ENCODE data around the gene PXDC1.

The PXDC1 gene

DNA sequence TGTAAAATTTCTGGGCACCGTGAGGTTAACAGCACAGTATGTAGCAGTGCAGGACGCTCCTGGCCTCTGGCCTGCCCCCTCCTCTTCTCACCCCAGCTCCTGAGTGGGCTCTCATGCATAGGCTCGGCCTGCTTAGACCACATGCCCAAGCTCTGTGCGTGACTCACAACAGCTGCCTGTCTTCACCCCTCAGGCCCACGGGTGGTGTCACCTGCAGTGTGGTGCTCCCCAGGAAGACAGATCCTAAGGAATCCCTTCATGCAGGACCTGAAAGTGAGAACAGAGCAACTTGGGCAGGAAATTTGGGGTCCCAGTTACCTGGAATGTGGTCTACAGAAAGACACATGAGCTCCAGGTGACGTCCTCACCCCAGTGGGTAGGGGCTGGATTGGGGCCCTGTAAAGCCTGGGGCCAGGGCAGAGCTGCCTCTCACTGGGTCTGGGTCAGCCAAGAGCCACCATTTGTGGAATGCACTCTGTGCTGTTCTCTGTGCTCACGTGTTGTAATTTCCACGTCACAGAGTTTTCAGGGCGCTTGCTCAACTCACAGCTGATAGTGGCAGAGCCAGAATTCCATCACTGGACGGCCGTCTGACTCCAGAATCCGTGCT lies 37.0 kb upstream of the PXDC1 start:
- peak in 1 of 2 donors; percentile 77 for DNase-seq (ENCODE audit: low read depth in 2 of 2)
- no peak overlapping the region for H3K4me3 ChIP-seq (replicated peaks in 1 of 2; ENCODE audit: low read depth in 2 of 2, low read length in 2 of 2)
- TF ChIP-seq, protein P1, sequence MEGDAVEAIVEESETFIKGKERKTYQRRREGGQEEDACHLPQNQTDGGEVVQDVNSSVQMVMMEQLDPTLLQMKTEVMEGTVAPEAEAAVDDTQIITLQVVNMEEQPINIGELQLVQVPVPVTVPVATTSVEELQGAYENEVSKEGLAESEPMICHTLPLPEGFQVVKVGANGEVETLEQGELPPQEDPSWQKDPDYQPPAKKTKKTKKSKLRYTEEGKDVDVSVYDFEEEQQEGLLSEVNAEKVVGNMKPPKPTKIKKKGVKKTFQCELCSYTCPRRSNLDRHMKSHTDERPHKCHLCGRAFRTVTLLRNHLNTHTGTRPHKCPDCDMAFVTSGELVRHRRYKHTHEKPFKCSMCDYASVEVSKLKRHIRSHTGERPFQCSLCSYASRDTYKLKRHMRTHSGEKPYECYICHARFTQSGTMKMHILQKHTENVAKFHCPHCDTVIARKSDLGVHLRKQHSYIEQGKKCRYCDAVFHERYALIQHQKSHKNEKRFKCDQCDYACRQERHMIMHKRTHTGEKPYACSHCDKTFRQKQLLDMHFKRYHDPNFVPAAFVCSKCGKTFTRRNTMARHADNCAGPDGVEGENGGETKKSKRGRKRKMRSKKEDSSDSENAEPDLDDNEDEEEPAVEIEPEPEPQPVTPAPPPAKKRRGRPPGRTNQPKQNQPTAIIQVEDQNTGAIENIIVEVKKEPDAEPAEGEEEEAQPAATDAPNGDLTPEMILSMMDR (IDR thresholded peaks at IDR 0.05; ENCODE audit: low read depth, low read length), result no peak

DNA sequence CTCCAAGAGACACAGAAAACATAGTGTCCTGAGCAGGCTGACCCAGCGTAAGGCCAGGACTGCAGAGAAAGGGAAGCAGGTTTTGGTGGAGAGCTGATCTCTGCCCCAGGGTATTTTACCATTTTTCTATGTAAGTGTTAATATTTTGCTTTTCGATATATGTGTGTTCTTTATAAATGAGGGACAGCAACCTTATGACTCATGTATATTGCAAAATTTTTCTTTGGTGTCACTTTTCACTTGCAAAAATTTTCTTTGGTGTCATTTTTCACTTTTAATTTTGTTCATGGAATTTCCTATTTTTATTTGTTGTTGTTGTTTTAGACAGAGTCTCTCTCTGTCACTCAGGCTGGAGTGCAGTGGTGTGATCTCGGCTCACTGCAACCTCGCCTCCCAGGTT lies 34.6 kb upstream of the PXDC1 start:
- H3K4me3 ChIP-seq (replicated peaks in 1 of 2; ENCODE audit: low read depth in 2 of 2, low read length in 2 of 2), result no peak overlapping the region
- TF ChIP-seq, protein P1 (IDR thresholded peaks at IDR 0.05; ENCODE audit: low read depth, low read length), result no peak
- no peak for DNase-seq (ENCODE audit: low read depth in 2 of 2)

DNA sequence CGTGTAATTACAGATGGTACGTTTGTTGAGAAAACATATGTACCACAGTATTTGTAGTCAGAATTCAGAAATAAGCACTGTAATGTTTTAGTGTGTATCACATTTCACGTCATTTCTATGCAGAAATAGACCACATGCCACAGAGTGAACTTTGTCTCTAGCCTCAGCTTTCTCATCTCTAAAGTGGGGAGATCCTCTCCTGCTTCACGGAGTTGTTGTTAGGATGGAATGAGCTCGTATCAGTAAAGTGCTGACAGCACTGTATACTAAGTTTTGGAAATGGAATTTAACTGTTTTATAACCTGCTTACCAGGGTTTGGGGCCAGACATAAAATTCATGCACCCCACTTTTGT lies 34.2 kb upstream of the PXDC1 start:
- H3K4me3 ChIP-seq (replicated peaks in 1 of 2; ENCODE audit: low read depth in 2 of 2, low read length in 2 of 2), result no peak overlapping the region
- no peak for DNase-seq (ENCODE audit: low read depth in 2 of 2)
- TF ChIP-seq, protein P1 (IDR thresholded peaks at IDR 0.05; ENCODE audit: low read depth, low read length), result no peak

DNA sequence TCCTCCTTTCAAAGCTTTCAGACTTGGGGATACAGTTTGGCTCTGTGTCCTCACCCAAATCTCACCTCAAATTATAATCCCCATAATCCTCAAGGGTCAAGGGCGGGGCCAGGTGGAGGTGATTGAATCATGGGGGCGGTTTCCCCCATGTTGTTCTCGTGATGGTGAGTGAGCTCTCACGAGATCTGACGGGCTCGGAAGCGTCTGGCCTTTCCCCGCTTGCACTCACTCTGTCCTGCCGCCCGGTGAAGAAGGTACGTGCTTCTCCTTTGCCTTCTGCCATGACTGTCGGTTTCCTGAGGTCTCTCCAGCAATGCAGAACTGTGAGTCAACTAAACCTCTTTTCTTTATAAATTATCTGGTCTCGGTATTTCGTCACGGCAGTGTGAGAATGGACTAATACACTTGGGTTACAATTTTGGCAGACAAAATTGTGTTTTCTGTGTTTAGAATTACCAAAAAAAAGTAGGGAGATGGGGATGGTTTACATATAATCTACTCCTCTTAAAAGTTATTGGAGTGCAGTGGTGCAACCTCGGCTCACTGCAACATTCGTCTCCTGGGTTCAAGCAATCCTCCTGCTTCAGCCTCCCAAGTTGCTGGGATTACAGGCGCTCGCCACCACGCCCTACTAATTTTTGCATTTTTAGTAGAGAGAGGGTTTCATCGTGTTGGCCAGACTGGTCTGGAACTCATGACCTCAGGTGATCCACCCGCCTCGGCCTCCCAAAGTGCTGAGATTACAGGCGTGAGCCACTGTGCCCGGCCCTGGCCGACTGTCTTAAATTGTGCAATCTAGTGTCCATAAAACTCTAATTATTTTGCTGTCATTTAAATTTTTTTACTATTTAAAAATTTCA lies 33.6 kb upstream of the PXDC1 start:
- TF ChIP-seq, protein P1 (IDR thresholded peaks at IDR 0.05; ENCODE audit: low read depth, low read length), result no peak
- no peak for DNase-seq (ENCODE audit: low read depth in 2 of 2)
- H3K4me3 ChIP-seq (replicated peaks in 1 of 2; ENCODE audit: low read depth in 2 of 2, low read length in 2 of 2), result no peak overlapping the region

DNA sequence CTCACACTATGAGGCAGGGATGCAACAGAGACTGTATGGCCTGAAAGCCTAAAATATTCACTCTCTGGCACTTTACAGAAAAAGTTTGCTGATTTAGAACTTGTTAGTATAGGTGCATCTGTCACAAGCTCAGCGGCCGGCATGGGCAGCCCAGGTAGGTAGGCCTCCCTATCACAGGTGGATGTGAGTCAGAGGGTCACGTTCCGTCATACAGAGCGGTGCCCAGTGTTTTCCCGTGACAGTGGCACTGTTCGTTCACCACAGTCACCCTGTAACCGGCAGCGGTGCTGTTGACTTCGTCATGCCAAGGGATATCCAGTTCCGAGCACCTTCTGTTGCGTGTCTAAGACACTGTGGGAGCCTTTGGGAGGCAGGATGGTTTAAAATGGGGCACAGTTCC lies 32.9 kb upstream of the PXDC1 start:
- TF ChIP-seq, protein P1 (IDR thresholded peaks at IDR 0.05; ENCODE audit: low read depth, low read length), result no peak

DNA sequence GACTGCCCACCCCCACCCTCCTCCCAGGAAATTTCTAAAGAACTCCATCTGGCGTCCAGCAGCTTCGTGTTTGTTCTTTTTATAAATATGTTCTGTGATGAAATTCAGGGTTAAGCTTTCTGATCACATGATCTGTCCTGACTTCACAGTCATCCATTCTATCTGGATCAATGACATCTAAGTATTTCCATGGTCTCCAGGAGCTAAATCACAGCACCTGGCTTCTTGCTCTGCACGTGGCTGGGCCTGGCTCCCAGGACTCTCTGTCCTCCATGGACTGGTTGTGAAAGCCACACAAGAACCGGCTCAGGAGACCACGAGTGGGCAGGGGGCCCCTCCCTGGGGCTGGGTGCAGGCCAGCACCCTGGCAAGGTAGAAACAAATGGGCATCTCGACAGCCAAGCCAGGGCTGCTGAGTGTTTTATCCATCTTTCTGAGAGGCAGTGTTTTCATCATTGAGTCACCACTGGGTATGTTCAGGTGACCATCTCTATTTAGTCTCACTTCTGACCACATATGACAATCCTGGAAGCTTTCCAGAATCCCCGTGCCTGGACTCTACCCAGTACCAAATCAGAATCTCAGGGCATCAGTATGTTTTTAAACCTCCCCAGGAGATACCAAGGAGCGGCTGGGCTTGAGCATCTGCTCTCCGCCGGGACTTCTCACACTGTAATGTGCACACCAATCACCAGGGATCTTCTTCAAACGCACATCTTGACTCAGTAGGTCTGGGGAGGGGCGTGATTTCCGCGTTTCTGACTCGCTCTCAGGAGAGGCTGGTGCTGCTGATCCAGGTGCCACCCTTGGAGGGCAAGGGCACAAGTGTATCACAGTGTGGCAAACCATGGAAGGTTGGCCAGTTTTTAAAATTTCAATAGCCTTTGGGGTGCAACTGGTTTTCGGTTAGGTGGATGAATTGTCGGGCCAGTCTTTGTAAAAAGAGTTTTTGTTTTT lies 31.6 kb upstream of the PXDC1 start:
- DNase-seq (ENCODE audit: low read depth in 2 of 2), result no peak
- H3K4me3 ChIP-seq (replicated peaks in 1 of 2; ENCODE audit: low read depth in 2 of 2, low read length in 2 of 2), result no peak overlapping the region
- TF ChIP-seq, protein P1 (IDR thresholded peaks at IDR 0.05; ENCODE audit: low read depth, low read length), result no peak

More for the DNA sequence above, 32.9 kb upstream of the PXDC1 start:
- no peak for DNase-seq (ENCODE audit: low read depth in 2 of 2)
- no peak overlapping the region for H3K4me3 ChIP-seq (replicated peaks in 1 of 2; ENCODE audit: low read depth in 2 of 2, low read length in 2 of 2)

Data from cardiac fibroblast (primary cell).